ENCODE measurements around the gene CHCHD10.

The CHCHD10 gene

DNA sequence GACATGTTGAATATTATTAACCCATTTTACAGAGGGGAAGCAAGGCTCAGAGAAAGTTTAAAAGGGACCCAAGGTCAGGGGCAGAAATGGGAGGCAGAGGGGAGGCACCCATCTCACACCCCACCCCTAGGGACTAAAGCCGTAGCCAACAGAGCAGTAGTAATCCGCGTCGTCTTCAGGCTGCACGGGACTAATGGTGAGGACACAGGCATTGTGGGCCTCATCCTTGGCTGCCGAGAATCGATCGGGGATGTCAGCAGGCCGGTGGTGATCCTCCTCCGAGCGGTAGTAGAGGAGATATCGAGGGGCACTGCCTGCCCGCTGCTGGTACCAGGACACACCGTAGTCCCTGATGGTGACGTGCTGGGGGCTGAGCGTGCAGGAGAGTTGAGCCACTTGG is 15.0 kb downstream of the CHCHD10 start:
- Histone ChIP-seq H3K27ac (ENCODE audit: low read depth, low read length) (peak overlapping the region; percentile 92), H3K9me2 (replicated peaks; ENCODE audit: control insufficient read depth, low read length) (no peaks in the 10 kb centered on the region), H3F3A (ENCODE audit: control insufficient read depth, insufficient read depth) (peaks cover 35% of the 10 kb centered on the region), H3K4me3 (ENCODE audit: low read length) (peak overlapping the region; percentile 97), H3K4me1 (ENCODE audit: control insufficient read depth, low read length) (peaks cover 66% of the 10 kb centered on the region), H4K20me1 (ENCODE audit: control insufficient read depth, insufficient read depth, low read depth, low read length) (no peaks in the 10 kb centered on the region), H3K36me3 (ENCODE audit: control insufficient read depth, low read length) (peaks cover 21% of the 10 kb centered on the region), H3K27me3 (ENCODE audit: control insufficient read depth, low read length) (no peaks in the 10 kb centered on the region), H3K79me2 (ENCODE audit: control insufficient read depth, low read length) (peaks cover 23% of the 10 kb centered on the region), H3K4me2 (ENCODE audit: low read length) (peak overlapping the region; percentile 88), H3K9me3 (ENCODE audit: control insufficient read depth, insufficient read depth, low read length) (no peaks in the 10 kb centered on the region)
- TF ChIP-seq EZH2phosphoT487 (IDR thresholded peaks at IDR 0.05; ENCODE audit: borderline replicate concordance, low read length) = no peak
- TF ChIP-seq, protein P1, sequence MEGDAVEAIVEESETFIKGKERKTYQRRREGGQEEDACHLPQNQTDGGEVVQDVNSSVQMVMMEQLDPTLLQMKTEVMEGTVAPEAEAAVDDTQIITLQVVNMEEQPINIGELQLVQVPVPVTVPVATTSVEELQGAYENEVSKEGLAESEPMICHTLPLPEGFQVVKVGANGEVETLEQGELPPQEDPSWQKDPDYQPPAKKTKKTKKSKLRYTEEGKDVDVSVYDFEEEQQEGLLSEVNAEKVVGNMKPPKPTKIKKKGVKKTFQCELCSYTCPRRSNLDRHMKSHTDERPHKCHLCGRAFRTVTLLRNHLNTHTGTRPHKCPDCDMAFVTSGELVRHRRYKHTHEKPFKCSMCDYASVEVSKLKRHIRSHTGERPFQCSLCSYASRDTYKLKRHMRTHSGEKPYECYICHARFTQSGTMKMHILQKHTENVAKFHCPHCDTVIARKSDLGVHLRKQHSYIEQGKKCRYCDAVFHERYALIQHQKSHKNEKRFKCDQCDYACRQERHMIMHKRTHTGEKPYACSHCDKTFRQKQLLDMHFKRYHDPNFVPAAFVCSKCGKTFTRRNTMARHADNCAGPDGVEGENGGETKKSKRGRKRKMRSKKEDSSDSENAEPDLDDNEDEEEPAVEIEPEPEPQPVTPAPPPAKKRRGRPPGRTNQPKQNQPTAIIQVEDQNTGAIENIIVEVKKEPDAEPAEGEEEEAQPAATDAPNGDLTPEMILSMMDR (IDR thresholded peaks at IDR 0.05; ENCODE audit: low read depth, low read length, poor library complexity, severe bottlenecking) = no peak

GRCh38 chr22:23752090-23752691 is 15.6 kb downstream of the CHCHD10 start:
- no peaks in the 10 kb centered on the region for H3K27me3 ChIP-seq (ENCODE audit: control insufficient read depth, low read length)
- H3K4me3 ChIP-seq (ENCODE audit: low read length) = peak overlapping the region; percentile 97
- TF ChIP-seq, protein P1 (IDR thresholded peaks at IDR 0.05; ENCODE audit: low read depth, low read length, poor library complexity, severe bottlenecking) = peak; percentile 12
- no peak for TF ChIP-seq EZH2phosphoT487 (IDR thresholded peaks at IDR 0.05; ENCODE audit: borderline replicate concordance, low read length)
- H3K9me2 ChIP-seq (replicated peaks; ENCODE audit: control insufficient read depth, low read length) = no peaks in the 10 kb centered on the region
- peak overlapping the region; percentile 88 for H3K4me2 ChIP-seq (ENCODE audit: low read length)
- H3K79me2 ChIP-seq (ENCODE audit: control insufficient read depth, low read length) = peaks cover 23% of the 10 kb centered on the region
- H4K20me1 ChIP-seq (ENCODE audit: control insufficient read depth, insufficient read depth, low read depth, low read length) = no peaks in the 10 kb centered on the region
- peaks cover 21% of the 10 kb centered on the region for H3K36me3 ChIP-seq (ENCODE audit: control insufficient read depth, low read length)
- no peaks in the 10 kb centered on the region for H3K9me3 ChIP-seq (ENCODE audit: control insufficient read depth, insufficient read depth, low read length)
- H3F3A ChIP-seq (ENCODE audit: control insufficient read depth, insufficient read depth) = peaks cover 35% of the 10 kb centered on the region
- peaks cover 64% of the 10 kb centered on the region for H3K4me1 ChIP-seq (ENCODE audit: control insufficient read depth, low read length)
- H3K27ac ChIP-seq (ENCODE audit: low read depth, low read length) = peak overlapping the region; percentile 92

DNA sequence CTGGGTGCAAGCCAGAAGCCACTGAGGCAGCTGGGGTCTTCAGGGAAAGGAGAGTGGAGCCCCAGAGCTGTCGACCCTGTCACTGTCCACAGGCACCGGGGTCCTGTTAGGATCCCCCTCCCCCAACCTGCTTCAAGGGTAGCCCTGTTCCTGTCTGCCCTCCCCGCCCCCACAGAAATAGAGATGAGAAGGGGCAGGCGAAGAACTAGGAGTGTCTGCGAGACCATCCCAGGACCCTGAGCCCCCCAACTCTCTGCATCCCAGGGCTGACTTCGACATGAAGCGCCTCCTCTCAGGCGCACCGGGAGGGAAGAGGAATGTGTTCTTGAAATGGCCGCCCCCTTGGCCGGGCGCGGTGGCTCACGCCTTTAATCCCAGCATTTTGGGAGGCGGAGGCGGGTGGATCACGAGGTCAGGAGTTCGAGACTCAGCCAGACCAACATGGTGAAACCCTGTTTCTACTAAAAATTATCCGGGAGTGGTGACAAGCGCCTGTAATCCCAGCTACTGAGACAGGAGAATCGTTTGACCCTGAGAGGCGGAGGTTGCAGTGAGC is 16.3 kb downstream of the CHCHD10 start:
- H3K4me3 ChIP-seq (ENCODE audit: low read length) = peak overlapping the region; percentile 97

More for the DNA sequence above, 16.3 kb downstream of the CHCHD10 start:
- H3K9me2 ChIP-seq (replicated peaks; ENCODE audit: control insufficient read depth, low read length) = no peaks in the 10 kb centered on the region
- no peaks in the 10 kb centered on the region for H4K20me1 ChIP-seq (ENCODE audit: control insufficient read depth, insufficient read depth, low read depth, low read length)
- H3K27ac ChIP-seq (ENCODE audit: low read depth, low read length) = peak overlapping the region; percentile 92
- H3K27me3 ChIP-seq (ENCODE audit: control insufficient read depth, low read length) = no peaks in the 10 kb centered on the region
- no peaks in the 10 kb centered on the region for H3K9me3 ChIP-seq (ENCODE audit: control insufficient read depth, insufficient read depth, low read length)
- peaks cover 21% of the 10 kb centered on the region for H3K36me3 ChIP-seq (ENCODE audit: control insufficient read depth, low read length)
- peaks cover 58% of the 10 kb centered on the region for H3K4me1 ChIP-seq (ENCODE audit: control insufficient read depth, low read length)
- peaks cover 33% of the 10 kb centered on the region for H3F3A ChIP-seq (ENCODE audit: control insufficient read depth, insufficient read depth)
- TF ChIP-seq EZH2phosphoT487 (IDR thresholded peaks at IDR 0.05; ENCODE audit: borderline replicate concordance, low read length) = no peak
- TF ChIP-seq, protein P1 (IDR thresholded peaks at IDR 0.05; ENCODE audit: low read depth, low read length, poor library complexity, severe bottlenecking) = no peak
- H3K79me2 ChIP-seq (ENCODE audit: control insufficient read depth, low read length) = peaks cover 23% of the 10 kb centered on the region
- peak overlapping the region; percentile 88 for H3K4me2 ChIP-seq (ENCODE audit: low read length)

Measured in DOHH2 (cell line).